EH (cell line): ENCODE data around the gene CRIP2.

Source experiments
- DNase-seq: peaks from one replicate; pipeline ENCODE4 v3.0.0-alpha.2; 2015; ENCODE audit warnings: low read depth

Gene CRIP2

GRCh38 chr14:105528586-105529318, 54.1 kb downstream of the CRIP2 start:
- DNase-seq, result no peak

- DNase-seq, result no peak
These were observed 54.6 kb downstream of the CRIP2 start for GRCh38 chr14:105529319-105529568.
